Hypothalamus (tissue), 51 donors: Measurements from ENCODE around the gene HNRNPF.
"Not testable (repeated sequence)": the region's sequence is repeated elsewhere in the genome, so short reads cannot be mapped to it uniquely, and the experiment has no call there.

ENCODE experiments used
- DNase-seq, 51 donors: peaks; one replicate each; lab custom pipeline; 2025; lab: John Stamatoyannopoulos, UW

The HNRNPF gene

GRCh38 chr10:43421944-43422343, 13.0 kb upstream of the HNRNPF start:
- not testable (repeated sequence) for DNase-seq

DNA sequence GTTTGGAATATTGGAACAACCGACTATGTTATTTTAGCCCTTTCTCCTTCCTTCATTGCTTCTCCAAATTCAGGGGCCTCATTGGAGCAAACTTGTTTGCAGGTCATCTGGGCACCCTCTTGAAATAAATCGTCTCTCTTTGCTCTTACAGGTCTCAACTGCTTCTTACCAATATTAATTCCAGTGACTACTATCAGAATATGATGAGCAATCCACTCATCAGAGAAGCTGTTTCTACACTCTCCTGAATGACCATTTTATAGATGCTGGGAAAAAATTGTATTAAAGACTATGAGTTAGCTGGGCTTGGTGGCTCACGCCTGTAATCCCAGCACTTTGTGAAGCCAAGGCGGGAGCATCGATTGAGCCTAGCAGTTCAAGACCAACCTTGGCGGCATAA, 12.5 kb upstream of the HNRNPF start:
- no peak for DNase-seq

DNA sequence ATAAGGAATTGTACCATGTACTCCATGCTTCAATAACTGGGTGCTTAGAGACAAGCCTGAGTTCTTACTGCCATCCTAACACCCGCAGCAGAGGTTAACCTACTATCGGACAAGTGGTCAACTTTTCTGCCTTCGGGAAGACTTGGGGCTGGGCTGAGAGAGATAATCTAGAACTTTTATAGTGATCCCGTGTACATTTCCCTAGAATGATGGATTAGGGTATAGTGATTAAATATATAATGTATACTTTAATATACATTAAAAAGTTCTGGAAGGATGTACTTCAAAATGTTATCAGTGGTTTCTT, 12.2 kb upstream of the HNRNPF start:
- DNase-seq = no peak

DNA sequence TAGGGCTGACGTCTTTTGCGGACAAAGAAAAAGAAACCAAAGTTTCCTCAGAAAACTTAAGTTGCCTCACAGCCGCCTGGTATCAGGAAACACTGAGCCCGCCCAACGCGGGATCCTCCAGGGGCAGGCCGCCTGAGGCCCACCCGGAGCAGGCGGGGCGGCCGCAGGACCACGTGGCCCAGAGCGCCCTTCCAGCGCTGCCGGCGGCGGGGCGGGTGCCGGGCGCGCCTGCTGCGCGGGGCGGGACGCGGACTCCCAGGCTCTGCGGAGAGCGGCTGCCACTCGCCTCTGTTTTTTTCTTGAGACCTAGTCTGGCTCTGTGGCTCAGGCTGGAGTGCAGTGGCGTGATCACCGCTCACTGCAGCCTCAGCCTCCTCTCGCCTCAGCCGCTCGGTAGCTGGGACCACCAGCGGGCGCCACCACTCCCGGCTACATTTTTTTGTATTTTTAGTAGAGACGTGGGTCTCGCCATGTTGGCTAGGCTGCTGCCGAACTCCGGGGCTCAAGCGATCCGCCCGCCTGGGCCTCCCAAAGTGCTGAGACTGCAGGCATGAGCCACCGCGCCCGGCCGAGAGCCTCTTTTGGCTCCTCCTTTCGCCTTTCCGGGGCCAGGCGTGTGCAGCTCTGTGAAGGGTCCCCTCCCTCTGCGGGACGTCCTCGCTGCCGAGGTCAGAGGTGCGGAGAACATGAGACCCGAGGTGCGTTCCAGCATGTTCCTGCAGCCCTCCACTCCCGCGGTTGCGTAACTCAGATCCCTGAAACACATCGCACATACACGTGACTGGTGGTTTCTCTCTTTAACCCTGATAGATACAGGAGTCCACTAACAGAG, 11.6 kb upstream of the HNRNPF start:
- peak; percentile 19 to 92 (median 77) for DNase-seq

- DNase-seq = peak in 1 of 51 donors; percentile 65
Observed at GRCh38 chr10:43419997-43420368, 11.0 kb upstream of the HNRNPF start.

GRCh38 chr10:43417950-43418768, 9.2 kb upstream of the HNRNPF start:
- DNase-seq = peak in 4 of 51 donors; percentile 2 to 15 (median 8)

GRCh38 chr10:43415544-43415943, 6.6 kb upstream of the HNRNPF start:
- no peak for DNase-seq

DNA sequence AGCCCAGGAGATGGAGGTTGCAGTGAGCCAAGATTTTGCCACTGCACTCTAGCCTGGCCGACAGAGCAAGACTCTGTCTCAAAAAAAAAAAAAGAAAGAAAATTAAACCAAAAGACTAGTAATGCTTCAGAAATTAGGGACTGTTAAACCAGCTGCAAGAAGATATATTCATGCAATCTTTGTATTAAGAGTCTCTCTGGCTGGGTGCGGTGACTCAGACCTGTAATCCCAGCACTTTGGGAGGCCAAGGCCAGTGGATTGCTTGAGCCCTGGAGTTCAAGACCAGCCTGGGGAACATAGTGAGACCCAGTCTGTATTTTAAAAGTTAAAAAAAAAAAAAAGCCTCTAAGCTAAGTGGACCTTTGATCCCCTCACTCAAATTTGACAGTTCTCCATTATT, 2.5 kb upstream of the HNRNPF start:
- no peak for DNase-seq

DNA sequence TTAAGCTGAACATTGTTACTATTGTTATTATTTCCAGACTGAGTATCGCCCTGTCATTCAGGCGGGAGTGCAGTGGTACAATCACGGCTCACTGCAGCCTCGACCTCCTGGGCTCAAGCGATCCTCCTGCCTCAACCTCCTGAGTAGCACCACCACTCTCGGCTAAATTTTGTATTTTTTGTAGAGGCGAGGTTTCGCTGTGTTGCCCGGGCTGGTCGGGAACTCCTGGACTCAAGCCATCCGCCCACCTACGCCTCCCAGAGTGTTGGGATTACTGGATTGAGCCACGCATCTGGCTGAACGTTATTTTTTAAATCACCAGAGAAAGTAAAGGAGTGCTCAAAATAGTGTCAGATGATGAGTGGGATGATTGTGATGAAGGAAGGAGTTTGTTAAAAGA, 1.4 kb upstream of the HNRNPF start:
- no peak for DNase-seq

DNA sequence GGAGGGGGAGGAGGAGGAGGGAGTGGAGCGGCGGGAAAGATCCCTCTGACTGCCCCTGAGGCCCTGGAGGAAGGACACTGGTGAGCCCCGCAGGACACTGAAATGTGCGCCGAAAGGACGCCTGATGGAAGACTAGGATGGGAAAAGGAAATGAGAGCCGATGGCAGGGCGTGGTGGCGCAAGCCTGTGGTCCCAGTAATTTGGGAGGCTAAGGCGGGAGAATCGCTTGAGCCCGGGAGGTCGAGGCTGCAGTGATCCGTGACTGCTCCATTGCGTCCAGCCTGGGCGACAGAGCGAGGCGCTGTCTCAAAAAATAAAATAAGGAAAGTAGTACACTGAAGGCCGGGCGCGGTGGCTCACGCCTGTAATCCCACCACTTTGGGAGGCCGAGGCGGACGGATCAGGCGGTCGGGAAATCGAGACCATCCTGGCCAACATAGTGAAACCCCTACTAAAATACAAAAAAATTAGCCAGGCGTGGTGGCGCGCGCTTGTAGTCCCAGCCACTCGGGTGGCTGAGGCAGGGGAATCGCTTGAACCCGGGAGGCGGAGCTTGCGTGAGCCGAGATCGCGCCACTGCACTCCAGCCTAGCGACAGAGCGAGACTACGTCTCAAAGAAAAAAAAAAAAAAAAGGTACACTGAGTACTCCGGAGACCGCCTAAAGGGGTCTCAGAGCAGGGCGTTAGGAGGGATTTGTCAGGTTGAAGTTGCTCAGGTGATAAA, 561 bp upstream of the HNRNPF start:
- peak in 6 of 51 donors; percentile 9 to 64 (median 34) for DNase-seq

GRCh38 chr10:43408331-43408709, 666 bp downstream of the HNRNPF start:
- DNase-seq = peak in 1 of 51 donors; percentile 47

DNA sequence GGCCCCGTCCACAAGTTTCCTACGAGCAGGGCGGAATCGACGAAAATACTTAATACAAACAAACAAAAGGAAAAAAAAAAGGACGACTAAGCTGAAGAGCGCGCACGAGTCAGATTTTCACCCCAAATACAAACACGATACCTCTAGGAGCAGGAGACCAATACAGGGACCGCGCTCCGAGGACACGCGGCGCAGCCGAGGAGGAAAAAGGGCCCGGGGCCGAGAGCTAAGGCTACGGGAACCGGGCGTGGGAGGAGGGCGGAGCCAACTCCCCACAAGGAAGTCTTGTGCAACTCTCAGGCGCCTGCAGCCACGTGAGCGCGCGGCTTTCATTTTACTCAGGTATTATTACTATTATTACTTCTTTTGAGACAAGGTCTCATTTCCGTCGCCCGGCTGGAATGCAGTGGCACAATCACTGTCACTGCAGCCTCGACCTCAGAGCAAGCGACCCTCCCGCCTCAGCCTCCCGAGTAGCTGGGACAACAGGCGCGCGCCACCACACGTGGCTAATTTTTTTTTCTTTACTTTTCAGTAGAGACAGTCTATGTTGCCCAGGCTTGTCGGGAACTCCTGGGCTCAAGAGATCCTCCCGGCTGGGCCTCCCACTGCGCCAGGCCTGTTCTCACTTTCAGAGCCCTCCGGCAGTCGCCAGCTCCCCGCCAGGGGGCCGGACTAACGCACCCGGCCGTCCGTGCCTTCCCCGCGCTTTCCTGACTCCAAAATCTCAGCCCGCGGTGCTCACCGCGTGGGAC, 1.2 kb downstream of the HNRNPF start:
- peak in 49 of 51 donors; percentile 8 to 83 (median 62) for DNase-seq

GRCh38 chr10:43407148-43407575, 1.8 kb downstream of the HNRNPF start:
- peak in 34 of 51 donors; percentile 7 to 66 (median 34) for DNase-seq

- no peak for DNase-seq
Observed at GRCh38 chr10:43404704-43405084, 4.3 kb downstream of the HNRNPF start.

DNA sequence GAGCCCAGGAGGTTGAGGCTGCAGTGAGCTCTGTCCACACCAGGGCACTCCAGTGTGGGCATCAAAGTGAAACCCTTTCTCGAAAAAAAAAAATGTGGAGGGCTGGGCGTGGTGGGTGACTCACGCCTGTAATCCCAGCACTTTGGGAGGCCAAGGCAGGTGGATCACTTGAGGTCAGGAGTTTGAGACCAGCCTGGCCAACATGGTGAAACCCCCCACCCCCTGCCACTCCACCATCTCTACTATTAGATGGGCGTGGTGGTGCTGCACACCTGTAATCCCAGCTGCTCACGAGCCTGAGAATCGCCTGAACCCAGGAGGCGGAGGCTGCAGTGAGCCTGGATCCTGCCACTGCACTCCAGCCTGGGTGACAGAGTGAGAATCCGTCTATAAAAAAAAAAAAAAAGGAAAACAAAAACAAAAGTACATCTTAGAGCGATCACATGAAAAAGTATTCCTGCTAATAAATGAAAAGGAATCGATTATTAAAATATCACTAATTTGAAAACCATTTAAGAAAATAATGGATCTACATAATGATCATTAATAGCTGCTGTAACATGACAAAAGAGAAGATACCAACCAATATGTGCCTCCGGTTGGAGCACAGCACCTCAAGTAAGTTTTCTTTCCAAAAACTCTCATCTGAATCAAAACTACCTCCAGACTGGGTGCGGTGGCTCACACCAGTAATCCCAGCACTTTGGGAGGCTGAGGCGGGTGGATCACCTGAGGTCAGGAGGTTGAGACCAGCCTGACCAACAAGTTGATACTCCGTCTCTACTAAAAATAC, 4.9 kb downstream of the HNRNPF start:
- no peak for DNase-seq

GRCh38 chr10:43402880-43403452, 6.0 kb downstream of the HNRNPF start:
- DNase-seq = no peak

- DNase-seq = no peak
Observed at GRCh38 chr10:43402176-43402575, 6.8 kb downstream of the HNRNPF start.

- DNase-seq = no peak
Observed at GRCh38 chr10:43401627-43402026, 7.4 kb downstream of the HNRNPF start.
